Measurements from ENCODE around the gene NRIP1.

The NRIP1 gene

DNA sequence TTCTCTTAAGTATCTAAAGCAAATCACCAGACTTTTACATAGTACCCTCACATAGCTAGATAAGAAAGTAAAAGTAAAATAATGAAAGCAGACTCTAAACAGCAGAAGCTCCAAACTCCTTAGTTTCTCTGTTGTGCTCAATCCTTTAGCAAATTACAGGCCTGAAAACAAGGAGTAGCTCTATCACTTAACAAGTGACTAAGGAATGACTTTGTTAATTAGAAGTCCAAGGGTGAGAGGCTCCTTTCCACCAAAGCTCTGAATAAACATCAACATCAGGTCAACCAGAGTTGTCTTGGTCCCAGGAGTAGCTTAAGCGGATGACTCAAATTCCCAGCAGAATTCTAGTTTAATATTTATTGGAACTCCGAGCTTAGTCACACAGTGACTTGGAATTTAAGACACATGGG is 5.9 kb downstream of the NRIP1 start:
- CTCF ChIA-PET: interaction anchor here (0.9 to 1.4 kb wide), 4 partner anchors 8 to 194 kb away, joined by 3 to 5 read pairs (median 4); no protein-coding TSS in a partner anchor
- DNase-seq (ENCODE audit: extremely low spot score): no peak
- POLR2A ChIA-PET: no interaction called here
- TF ChIP-seq, protein P1, sequence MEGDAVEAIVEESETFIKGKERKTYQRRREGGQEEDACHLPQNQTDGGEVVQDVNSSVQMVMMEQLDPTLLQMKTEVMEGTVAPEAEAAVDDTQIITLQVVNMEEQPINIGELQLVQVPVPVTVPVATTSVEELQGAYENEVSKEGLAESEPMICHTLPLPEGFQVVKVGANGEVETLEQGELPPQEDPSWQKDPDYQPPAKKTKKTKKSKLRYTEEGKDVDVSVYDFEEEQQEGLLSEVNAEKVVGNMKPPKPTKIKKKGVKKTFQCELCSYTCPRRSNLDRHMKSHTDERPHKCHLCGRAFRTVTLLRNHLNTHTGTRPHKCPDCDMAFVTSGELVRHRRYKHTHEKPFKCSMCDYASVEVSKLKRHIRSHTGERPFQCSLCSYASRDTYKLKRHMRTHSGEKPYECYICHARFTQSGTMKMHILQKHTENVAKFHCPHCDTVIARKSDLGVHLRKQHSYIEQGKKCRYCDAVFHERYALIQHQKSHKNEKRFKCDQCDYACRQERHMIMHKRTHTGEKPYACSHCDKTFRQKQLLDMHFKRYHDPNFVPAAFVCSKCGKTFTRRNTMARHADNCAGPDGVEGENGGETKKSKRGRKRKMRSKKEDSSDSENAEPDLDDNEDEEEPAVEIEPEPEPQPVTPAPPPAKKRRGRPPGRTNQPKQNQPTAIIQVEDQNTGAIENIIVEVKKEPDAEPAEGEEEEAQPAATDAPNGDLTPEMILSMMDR (IDR thresholded peaks at IDR 0.05; ENCODE audit: control extremely low read depth, extremely low read depth, low read depth, missing control alignments): no peak

- ChIA-PET CTCF (interaction anchor here (1.1 to 1.4 kb wide), 2 partner anchors 8 to 193 kb away, joined by 5 read pairs; partner anchors contain the start of gene NRIP1), POLR2A (no interaction called here)
- no peak for DNase-seq (ENCODE audit: extremely low spot score)
- TF ChIP-seq, protein P1 (IDR thresholded peaks at IDR 0.05; ENCODE audit: control extremely low read depth, extremely low read depth, low read depth, missing control alignments): no peak
Observed at GRCh38 chr21:15057285-15057684, 7.5 kb downstream of the NRIP1 start.

DNA sequence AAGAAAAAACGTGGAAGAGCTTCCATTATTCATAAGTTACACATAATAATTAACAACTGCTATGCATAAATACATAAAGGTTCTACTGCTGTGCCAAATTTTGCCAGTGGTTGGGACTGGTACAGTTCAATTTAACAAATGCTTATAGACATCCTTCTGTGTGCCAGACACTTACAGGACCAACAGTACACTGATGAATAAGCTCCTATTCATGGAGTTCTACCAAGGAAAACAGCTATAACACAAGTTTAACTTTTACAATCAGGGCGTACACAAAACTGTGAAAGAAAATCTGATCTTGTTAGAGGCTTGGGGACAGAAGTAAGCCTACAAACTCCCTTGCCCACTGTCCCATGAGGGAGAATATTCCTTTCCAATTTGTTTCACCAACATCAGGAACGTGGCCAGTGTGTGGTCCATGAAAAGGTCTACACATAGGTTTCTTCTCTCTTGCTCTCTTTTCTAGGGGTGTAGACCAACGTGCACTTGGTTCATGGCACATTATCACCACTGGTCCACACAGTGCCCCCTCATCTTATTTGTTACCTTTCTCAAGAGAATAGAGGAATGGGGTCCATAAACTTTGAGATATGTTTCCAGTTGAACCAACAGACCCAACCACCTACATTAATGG is 10.1 kb downstream of the NRIP1 start:
- TF ChIP-seq, protein P1 (IDR thresholded peaks at IDR 0.05; ENCODE audit: control extremely low read depth, extremely low read depth, low read depth, missing control alignments): no peak
- POLR2A ChIA-PET: no interaction called here
- DNase-seq (ENCODE audit: extremely low spot score): no peak
- CTCF ChIA-PET: interaction anchor here (0.7 to 1.2 kb wide), 5 partner anchors 8 to 191 kb away, joined by 3 to 4 read pairs (median 3); no protein-coding TSS in a partner anchor

- DNase-seq (ENCODE audit: extremely low spot score): no peak
- TF ChIP-seq, protein P1 (IDR thresholded peaks at IDR 0.05; ENCODE audit: control extremely low read depth, extremely low read depth, low read depth, missing control alignments): no peak
- CTCF ChIA-PET: interaction anchor here (0.7 to 1.2 kb wide), 4 partner anchors 8 to 190 kb away, joined by 3 read pairs; no protein-coding TSS in a partner anchor
- POLR2A ChIA-PET: no interaction called here
Observed at GRCh38 chr21:15054089-15054488, 10.7 kb downstream of the NRIP1 start.

DNA sequence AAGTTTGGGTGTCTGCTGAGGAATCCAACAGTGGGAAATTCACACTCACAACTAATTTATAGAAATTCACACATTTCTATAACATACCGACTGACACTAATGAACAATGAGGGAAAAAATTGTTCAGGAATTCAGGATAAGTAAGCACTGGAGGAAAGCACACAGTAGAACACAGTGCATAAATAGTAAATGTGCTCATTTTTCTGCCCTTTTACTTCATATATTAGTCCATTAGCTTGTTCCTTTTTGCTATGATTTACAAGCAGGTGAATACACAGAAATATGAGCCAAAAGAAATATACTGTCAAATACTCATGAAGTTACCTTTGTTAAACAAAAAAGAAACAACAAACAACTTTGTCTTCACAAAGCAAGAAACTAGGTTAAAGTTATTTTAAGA is 11.3 kb downstream of the NRIP1 start:
- DNase-seq (ENCODE audit: extremely low spot score): no peak
- POLR2A ChIA-PET: no interaction called here
- TF ChIP-seq, protein P1 (IDR thresholded peaks at IDR 0.05; ENCODE audit: control extremely low read depth, extremely low read depth, low read depth, missing control alignments): no peak
- CTCF ChIA-PET: interaction anchor here (1.2 kb wide), 1 partner anchor 8 kb away, joined by 3 read pairs; no protein-coding TSS in a partner anchor

DNA sequence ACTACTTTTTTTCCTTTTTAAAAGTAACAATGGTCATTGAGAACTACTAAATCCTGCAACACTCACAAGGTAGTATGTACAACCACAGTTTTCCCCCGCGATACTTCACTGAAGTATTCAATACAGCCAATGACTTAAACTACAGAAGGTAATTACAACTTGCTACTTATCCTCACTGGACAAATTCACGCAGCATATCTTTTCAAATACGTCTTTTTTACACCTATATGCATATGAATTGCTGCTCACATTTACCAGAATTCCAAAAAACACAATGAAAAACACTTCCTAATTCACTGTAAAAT is 12.4 kb downstream of the NRIP1 start:
- ChIA-PET CTCF (interaction anchor here (0.9 to 1.3 kb wide), 3 partner anchors 12 to 540 kb away, joined by 3 read pairs; partner anchors contain the start of gene NRIP1), POLR2A (no interaction called here)
- no peak for DNase-seq (ENCODE audit: extremely low spot score)
- TF ChIP-seq, protein P1 (IDR thresholded peaks at IDR 0.05; ENCODE audit: control extremely low read depth, extremely low read depth, low read depth, missing control alignments): no peak
